ENCODE measurements around the gene WBP1L. TPM values are rescaled to one million over a fixed set of nuclear protein-coding genes. Genes with fewer than 3 reads are reported as not detected.

The WBP1L gene
- total and polyA plus RNA-seq, 2 of the 13 experiments (the other 11 are each of a cell fraction or from before 2014, with no cell fraction given) = 8.3 to 12.3 TPM

DNA sequence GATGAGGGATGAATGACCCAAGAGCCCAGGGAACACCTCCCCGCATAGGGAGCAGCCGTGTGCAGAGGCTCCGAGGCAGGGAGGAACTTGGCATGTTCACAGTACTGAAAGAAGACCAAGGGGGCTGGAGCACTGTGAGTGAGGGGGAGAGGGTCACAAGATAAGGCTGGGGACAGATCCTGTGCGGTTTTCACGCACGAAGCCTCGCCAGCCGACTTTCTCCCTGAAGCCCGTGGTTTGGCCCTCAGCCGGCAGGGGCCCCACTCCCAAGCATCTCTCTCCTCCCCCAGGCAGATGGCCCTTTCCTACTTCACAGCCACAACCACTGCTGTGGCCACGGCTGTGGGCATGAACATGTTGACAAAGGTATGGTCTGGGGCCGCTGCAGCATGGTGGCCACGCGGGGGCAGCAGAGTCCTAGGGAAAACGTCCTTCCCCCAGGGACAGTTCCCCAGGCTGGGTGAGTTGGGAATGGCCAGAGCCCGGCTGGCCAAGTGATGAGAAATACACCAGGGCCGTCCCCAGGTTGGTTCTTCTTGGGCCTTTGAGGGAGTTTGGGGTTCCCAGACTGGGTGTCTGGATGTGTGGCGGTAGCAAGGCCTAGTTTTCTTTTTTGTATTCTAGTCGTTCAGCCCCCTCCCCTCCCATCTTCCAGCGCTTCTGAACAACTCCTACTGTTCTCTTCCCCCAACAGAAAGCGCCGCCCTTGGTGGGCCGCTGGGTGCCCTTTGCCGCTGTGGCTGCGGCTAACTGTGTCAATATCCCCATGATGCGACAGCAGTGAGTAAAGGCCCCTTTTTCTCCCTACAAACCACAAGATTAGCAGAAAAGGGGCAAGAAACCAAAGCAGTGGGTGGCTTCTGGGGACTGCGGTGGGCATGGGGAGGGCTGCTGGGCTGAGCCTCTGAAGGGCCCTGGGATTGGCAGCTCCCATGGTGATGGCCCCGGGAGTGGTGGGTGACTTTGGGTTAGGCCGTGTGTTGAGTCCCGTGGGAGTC lies 14.4 kb upstream of the WBP1L start (continued):
- TF ChIP-seq ZNF234 (CRISPR knock-in tag; conservative IDR thresholded peaks at IDR 0.05) = no peak
- no peak for TF ChIP-seq ZNF326 (CRISPR knock-in tag; IDR thresholded peaks at IDR 0.05; ENCODE audit: borderline replicate concordance)
- TF ChIP-seq ZNF761 (CRISPR knock-in tag; conservative IDR thresholded peaks at IDR 0.05) = no peak
- TF ChIP-seq GFI1 (CRISPR knock-in tag; IDR thresholded peaks at IDR 0.05; ENCODE audit: borderline replicate concordance) = no peak
- no peak for TF ChIP-seq ZNF44 (CRISPR knock-in tag; IDR thresholded peaks at IDR 0.05)
- no peak for TF ChIP-seq NFIC (IDR thresholded peaks at IDR 0.05; ENCODE audit: low read length)
- no peak for TF ChIP-seq AKAP8 (CRISPR knock-in tag; IDR thresholded peaks at IDR 0.05)
- TF ChIP-seq MED1 (CRISPR knock-in tag; IDR thresholded peaks at IDR 0.05) = no peak
- no peak for TF ChIP-seq SMAD1 (CRISPR knock-in tag; IDR thresholded peaks at IDR 0.05; ENCODE audit: borderline replicate concordance, low read depth)
- TF ChIP-seq, protein P1, sequence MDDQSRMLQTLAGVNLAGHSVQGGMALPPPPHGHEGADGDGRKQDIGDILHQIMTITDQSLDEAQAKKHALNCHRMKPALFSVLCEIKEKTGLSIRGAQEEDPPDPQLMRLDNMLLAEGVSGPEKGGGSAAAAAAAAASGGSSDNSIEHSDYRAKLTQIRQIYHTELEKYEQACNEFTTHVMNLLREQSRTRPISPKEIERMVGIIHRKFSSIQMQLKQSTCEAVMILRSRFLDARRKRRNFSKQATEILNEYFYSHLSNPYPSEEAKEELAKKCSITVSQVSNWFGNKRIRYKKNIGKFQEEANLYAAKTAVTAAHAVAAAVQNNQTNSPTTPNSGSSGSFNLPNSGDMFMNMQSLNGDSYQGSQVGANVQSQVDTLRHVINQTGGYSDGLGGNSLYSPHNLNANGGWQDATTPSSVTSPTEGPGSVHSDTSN (CRISPR knock-in tag; IDR thresholded peaks at IDR 0.05; ENCODE audit: borderline replicate concordance) = no peak
- TF ChIP-seq ZIK1 (CRISPR knock-in tag; IDR thresholded peaks at IDR 0.05; ENCODE audit: borderline replicate concordance, low read depth) = no peak
- no peak for TF ChIP-seq SALL2 (CRISPR knock-in tag; IDR thresholded peaks at IDR 0.05)
- TF ChIP-seq, protein P2, sequence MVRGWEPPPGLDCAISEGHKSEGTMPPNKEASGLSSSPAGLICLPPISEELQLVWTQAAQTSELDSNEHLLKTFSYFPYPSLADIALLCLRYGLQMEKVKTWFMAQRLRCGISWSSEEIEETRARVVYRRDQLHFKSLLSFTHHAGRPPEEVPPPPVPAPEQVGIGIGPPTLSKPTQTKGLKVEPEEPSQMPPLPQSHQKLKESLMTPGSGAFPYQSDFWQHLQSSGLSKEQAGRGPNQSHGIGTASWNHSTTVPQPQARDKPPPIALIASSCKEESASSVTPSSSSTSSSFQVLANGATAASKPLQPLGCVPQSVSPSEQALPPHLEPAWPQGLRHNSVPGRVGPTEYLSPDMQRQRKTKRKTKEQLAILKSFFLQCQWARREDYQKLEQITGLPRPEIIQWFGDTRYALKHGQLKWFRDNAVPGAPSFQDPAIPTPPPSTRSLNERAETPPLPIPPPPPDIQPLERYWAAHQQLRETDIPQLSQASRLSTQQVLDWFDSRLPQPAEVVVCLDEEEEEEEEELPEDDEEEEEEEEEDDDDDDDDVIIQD (CRISPR knock-in tag; IDR thresholded peaks at IDR 0.05; ENCODE audit: low read depth) = 0 out of 2 replicates have a peak, but pooled peaks have one; percentile 12
- TF ChIP-seq, protein P3, sequence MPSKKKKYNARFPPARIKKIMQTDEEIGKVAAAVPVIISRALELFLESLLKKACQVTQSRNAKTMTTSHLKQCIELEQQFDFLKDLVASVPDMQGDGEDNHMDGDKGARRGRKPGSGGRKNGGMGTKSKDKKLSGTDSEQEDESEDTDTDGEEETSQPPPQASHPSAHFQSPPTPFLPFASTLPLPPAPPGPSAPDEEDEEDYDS (CRISPR knock-in tag; IDR thresholded peaks at IDR 0.05) = no peak
- no peak for TF ChIP-seq KDM4B (CRISPR knock-in tag; IDR thresholded peaks at IDR 0.05)
- TF ChIP-seq CCAR2 (optimal IDR thresholded peaks at IDR 0.05; ENCODE audit: low read depth, low read length) = no peak
- TF ChIP-seq, protein P4, sequence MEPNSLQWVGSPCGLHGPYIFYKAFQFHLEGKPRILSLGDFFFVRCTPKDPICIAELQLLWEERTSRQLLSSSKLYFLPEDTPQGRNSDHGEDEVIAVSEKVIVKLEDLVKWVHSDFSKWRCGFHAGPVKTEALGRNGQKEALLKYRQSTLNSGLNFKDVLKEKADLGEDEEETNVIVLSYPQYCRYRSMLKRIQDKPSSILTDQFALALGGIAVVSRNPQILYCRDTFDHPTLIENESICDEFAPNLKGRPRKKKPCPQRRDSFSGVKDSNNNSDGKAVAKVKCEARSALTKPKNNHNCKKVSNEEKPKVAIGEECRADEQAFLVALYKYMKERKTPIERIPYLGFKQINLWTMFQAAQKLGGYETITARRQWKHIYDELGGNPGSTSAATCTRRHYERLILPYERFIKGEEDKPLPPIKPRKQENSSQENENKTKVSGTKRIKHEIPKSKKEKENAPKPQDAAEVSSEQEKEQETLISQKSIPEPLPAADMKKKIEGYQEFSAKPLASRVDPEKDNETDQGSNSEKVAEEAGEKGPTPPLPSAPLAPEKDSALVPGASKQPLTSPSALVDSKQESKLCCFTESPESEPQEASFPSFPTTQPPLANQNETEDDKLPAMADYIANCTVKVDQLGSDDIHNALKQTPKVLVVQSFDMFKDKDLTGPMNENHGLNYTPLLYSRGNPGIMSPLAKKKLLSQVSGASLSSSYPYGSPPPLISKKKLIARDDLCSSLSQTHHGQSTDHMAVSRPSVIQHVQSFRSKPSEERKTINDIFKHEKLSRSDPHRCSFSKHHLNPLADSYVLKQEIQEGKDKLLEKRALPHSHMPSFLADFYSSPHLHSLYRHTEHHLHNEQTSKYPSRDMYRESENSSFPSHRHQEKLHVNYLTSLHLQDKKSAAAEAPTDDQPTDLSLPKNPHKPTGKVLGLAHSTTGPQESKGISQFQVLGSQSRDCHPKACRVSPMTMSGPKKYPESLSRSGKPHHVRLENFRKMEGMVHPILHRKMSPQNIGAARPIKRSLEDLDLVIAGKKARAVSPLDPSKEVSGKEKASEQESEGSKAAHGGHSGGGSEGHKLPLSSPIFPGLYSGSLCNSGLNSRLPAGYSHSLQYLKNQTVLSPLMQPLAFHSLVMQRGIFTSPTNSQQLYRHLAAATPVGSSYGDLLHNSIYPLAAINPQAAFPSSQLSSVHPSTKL (CRISPR knock-in tag; IDR thresholded peaks at IDR 0.05) = no peak
- no peak for TF ChIP-seq KLF15 (CRISPR knock-in tag; IDR thresholded peaks at IDR 0.05; ENCODE audit: borderline replicate concordance)
- 0 out of 2 replicates have a peak, but pooled peaks have one; percentile 16 for TF ChIP-seq PHF8 (CRISPR knock-in tag; IDR thresholded peaks at IDR 0.05)
- no peak for TF ChIP-seq GABPA (IDR thresholded peaks at IDR 0.05; ENCODE audit: low read depth, low read length)
- no peak for TF ChIP-seq GABPA (CRISPR knock-in tag; IDR thresholded peaks at IDR 0.05; ENCODE audit: low read depth)
- TF ChIP-seq ZNF460 (CRISPR knock-in tag; IDR thresholded peaks at IDR 0.05; ENCODE audit: borderline replicate concordance) = no peak
- 0 out of 2 replicates have a peak, but pooled peaks have one; percentile 39 for TF ChIP-seq BHLHE40 (IDR thresholded peaks at IDR 0.05; ENCODE audit: low read length)
